Astrocyte of the cerebellum (primary cell): ENCODE results near the gene CUL4A.
"Not testable (repeated sequence)": the region's sequence is repeated elsewhere in the genome, so short reads cannot be mapped to it uniquely, and the experiment has no call there.

Experiments
- DNase-seq: peaks from one replicate; pipeline ENCODE4 v3.0.0-alpha.2; 2011; ENCODE audit warnings: low read depth
- H3K4me3 ChIP-seq: 2 replicates; pipeline ENCODE4 v1.5.1; 2011; ENCODE audit warnings: mild to moderate bottlenecking, low read depth, low read length, moderate library complexity
- in situ Hi-C: cut with HindIII; loops from 2 replicates; pipeline ENCODE4 v1.10.0; 2017; ENCODE audit warnings: low sequenced_read_pairs
- TF ChIP-seq, protein P1 (sequence below): IDR thresholded peaks from 2 replicates; pipeline ENCODE4 v1.5.1; 2012; ENCODE audit warnings: low read length, low read depth, moderate library complexity, mild to moderate bottlenecking; ENCODE audit errors: missing control alignments

Gene CUL4A

GRCh38 chr13:113245849-113246796 lies 36.7 kb downstream of the CUL4A start:
- H3K4me3 ChIP-seq = no peak overlapping the region
- TF ChIP-seq, protein P1, sequence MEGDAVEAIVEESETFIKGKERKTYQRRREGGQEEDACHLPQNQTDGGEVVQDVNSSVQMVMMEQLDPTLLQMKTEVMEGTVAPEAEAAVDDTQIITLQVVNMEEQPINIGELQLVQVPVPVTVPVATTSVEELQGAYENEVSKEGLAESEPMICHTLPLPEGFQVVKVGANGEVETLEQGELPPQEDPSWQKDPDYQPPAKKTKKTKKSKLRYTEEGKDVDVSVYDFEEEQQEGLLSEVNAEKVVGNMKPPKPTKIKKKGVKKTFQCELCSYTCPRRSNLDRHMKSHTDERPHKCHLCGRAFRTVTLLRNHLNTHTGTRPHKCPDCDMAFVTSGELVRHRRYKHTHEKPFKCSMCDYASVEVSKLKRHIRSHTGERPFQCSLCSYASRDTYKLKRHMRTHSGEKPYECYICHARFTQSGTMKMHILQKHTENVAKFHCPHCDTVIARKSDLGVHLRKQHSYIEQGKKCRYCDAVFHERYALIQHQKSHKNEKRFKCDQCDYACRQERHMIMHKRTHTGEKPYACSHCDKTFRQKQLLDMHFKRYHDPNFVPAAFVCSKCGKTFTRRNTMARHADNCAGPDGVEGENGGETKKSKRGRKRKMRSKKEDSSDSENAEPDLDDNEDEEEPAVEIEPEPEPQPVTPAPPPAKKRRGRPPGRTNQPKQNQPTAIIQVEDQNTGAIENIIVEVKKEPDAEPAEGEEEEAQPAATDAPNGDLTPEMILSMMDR = peak; percentile 53
- no peak for DNase-seq
- in situ Hi-C loops = no loop called here

GRCh38 chr13:113252516-113253095 lies 43.2 kb downstream of the CUL4A start:
- DNase-seq = no peak
- in situ Hi-C loops = no loop called here
- TF ChIP-seq, protein P1 = no peak
- H3K4me3 ChIP-seq = no peak overlapping the region

- H3K4me3 ChIP-seq, in situ Hi-C loops, DNase-seq: not testable (repeated sequence)
Observed at GRCh38 chr13:113257908-113258307, 48.5 kb downstream of the CUL4A start.

- H3K4me3 ChIP-seq = no peak overlapping the region
- TF ChIP-seq, protein P1 = no peak
- in situ Hi-C loops = no loop called here
- no peak for DNase-seq
Observed at GRCh38 chr13:113258321-113259054, 49.1 kb downstream of the CUL4A start.

DNA sequence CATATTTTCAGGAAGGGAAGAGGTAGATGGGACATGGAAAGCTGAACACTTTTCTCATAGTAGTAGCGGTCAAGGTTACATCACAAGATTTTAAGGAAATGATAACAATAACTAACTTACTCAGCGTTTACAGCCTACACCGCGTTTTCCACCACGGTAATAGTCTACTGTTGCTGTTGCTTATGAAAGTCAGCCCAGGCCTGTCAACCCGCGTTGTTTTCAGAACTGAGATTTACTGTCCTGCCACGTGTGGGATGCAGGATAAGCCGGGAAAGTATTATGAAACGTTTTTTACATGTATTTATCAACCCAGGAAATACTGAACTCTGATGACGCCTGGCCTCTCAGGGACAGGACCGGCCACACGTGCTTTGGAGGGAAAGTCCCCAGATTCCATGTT lies 51.6 kb downstream of the CUL4A start:
- H3K4me3 ChIP-seq = no peak overlapping the region
- in situ Hi-C loops = no loop called here
- no peak for DNase-seq
- TF ChIP-seq, protein P1 = no peak

- in situ Hi-C loops, DNase-seq, H3K4me3 ChIP-seq: not testable (repeated sequence)
Observed at GRCh38 chr13:113263016-113263415, 53.6 kb downstream of the CUL4A start.

GRCh38 chr13:113267642-113268405 lies 58.4 kb downstream of the CUL4A start:
- in situ Hi-C loops = no loop called here
- no peak for DNase-seq
- no peak overlapping the region for H3K4me3 ChIP-seq
- TF ChIP-seq, protein P1 = no peak
